K562 (cell line): ENCODE results near the gene IPP. TPM values are rescaled to one million over a fixed set of nuclear protein-coding genes. Genes with fewer than 3 reads are reported as not detected.

Source experiments
- CBX1 ChIP-seq: sonication (generic); IDR thresholded peaks from 2 replicates; pipeline ENCODE4 v1.6.1; 2016; ENCODE audit warnings: antibody characterized with exemption, low read depth, mild to moderate bottlenecking
- MAZ ChIP-seq, 2 experiments: fragments of 450-650 bp in 1 of 2; sonication (generic) in 1 of 2; formaldehyde crosslinking; IDR thresholded peaks in 1 of 2; conservative IDR thresholded peaks in 1 of 2; 2 replicates each; pipeline versions ENCODE4 v1.4.0 to v1.5.0; 2020; ENCODE audit warnings: mild to moderate bottlenecking in 1 of 2, missing genetic modification reagents in 1 of 2
- NFYB ChIP-seq: IDR thresholded peaks from 2 replicates; pipeline ENCODE4 v1.6.1; 2011; ENCODE audit warnings: mild to moderate bottlenecking, moderate library complexity; ENCODE audit not compliant: insufficient read length; ENCODE audit errors: extremely low read depth
- NR2C1 ChIP-seq, 2 experiments: fragments of 450-650 bp; IDR thresholded peaks; 2 replicates each; pipeline ENCODE4 v1.6.1; 2017; ENCODE audit warnings: mild to moderate bottlenecking in 2 of 2, antibody characterized with exemption in 1 of 2, inconsistent platforms in 1 of 2, missing compliant biosample characterization in 1 of 2, missing genetic modification characterization in 1 of 2
- SIX5 ChIP-seq, 2 experiments: IDR thresholded peaks; 2 replicates each; pipeline ENCODE4 v1.6.1; 2011; ENCODE audit warnings: low read length in 2 of 2, borderline replicate concordance in 1 of 2, low read depth in 1 of 2, mild to moderate bottlenecking in 1 of 2, moderate library complexity in 1 of 2; ENCODE audit not compliant: insufficient read depth in 1 of 2
- TCFL5 ChIP-seq: fragments of 250-450 bp; sonication (Bioruptor Pico); conservative IDR thresholded peaks from 2 replicates; pipeline ENCODE4 v1.6.1; 2021; ENCODE audit warnings: mild to moderate bottlenecking, moderate library complexity, matching md5 sums
- ZNF263 ChIP-seq: sonication (generic); formaldehyde crosslinking; IDR thresholded peaks from 2 replicates; pipeline ENCODE4 v1.8.0; 2022; ENCODE audit warnings: mild to moderate bottlenecking, missing genetic modification reagents, borderline replicate concordance
- polyA plus RNA-seq, 8 experiments: library from polyadenylated mRNA; depleted of rRNA in 4 of 8; stranded (reverse) in 5 of 8; unstranded in 3 of 8; fragments of >200 nt; fragmentation: Nextera tagmentation in 2 of 8; fragmentation: Illumina TruSeq in 1 of 8; extraction: Ambion mirVana in 2 of 8; extraction: Trizol in 1 of 8; gene quantifications; 2 replicates each; pipeline versions ENCODE4 v1.2.1 to v1.2.3, GENCODE V29; 2011 to 2014; ENCODE audit warnings: inconsistent platforms in 1 of 8, missing spikeins in 1 of 8
- total RNA-seq, 7 experiments: library from RNA; depleted of rRNA in 6 of 7; stranded (reverse); fragments of >200 nt in 6 of 7; fragmentation: Illumina TruSeq in 2 of 7; extraction: Trizol in 2 of 7; gene quantifications; 2 replicates each; pipeline versions ENCODE4 v1.2.1 to v1.2.3, GENCODE V29; 2011 to 2021; ENCODE audit warnings: low replicate concordance in 1 of 7
- TF ChIP-seq, protein P1 (sequence below): fragments of 450-650 bp; formaldehyde crosslinking; IDR thresholded peaks from 2 replicates; pipeline ENCODE4 v1.4.0; 2020; ENCODE audit warnings: mild to moderate bottlenecking, mixed read lengths
- TF ChIP-seq, protein P2 (sequence below): fragments of 250-450 bp; sonication (Bioruptor Pico); IDR thresholded peaks from 2 replicates; pipeline ENCODE4 v1.5.1; 2021; ENCODE audit warnings: mild to moderate bottlenecking
- TF ChIP-seq, protein P3 (sequence below): fragments of 250-450 bp; sonication (Bioruptor Pico); IDR thresholded peaks from 2 replicates; pipeline ENCODE4 v1.8.0; 2021; ENCODE audit warnings: moderate library complexity, mild to moderate bottlenecking, inconsistent platforms
- TF ChIP-seq, protein P4 (sequence below): sonication (generic); formaldehyde crosslinking; IDR thresholded peaks from 2 replicates; pipeline ENCODE4 v1.8.1; 2023; ENCODE audit warnings: mild to moderate bottlenecking, missing genetic modification reagents
- TF ChIP-seq, protein P5 (sequence below): sonication (generic); formaldehyde crosslinking; IDR thresholded peaks from 2 replicates; pipeline ENCODE4 v1.8.0; 2023; ENCODE audit warnings: missing genetic modification reagents, mild to moderate bottlenecking, borderline replicate concordance

Gene IPP
- total and polyA plus RNA-seq, 9 of the 15 experiments (the other 6 are each of a cell fraction or from before 2014, with no cell fraction given) = 6.9 to 15.1 (median 9.7) TPM

DNA sequence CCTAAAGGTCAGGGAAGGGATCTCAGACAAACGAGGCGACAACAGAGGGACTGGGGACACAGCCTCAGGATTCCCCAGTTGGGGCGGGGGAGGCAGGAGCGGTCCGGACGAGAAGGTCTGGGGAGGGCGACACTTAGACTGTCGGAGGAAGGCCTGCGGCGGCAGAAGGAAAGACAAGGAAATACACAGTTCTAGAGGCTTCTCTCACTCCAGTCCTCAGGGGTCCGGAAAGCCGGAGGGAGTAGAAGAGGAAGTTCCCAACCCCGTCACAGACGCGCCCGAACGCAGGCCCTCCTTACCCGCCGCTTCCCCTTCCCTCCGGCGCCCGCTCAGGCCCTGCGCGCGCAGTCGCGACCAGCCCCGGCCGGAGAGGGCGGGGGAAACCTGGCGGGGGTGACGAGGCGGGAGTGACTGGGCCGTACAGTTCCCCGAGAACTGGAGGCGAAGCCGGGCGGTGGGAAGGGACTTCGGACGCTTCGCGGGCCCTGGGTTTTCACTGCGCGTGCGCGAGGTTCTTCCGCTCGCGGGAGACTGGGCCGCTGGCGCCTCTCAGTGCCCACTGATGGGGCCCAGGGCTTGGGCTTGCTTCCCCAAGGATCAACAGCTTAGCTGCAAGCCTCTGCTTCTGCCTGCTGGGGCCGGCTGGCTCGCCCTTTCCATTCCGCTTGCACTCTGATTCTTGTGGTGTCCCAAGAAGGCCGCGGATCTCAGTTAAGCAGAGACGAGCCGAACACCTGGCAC is at the start of gene IPP (continued):
- TF ChIP-seq SIX5 (IDR thresholded peaks at IDR 0.05; ENCODE audit: borderline replicate concordance in 1 of 2, insufficient read depth in 1 of 2, low read depth in 1 of 2, low read length in 2 of 2) (no peak), ZNF263 (CRISPR knock-in tag) (peak; percentile 63; the same call in 1 of the 2 replicates), NR2C1 (IDR thresholded peaks at IDR 0.05) (0 out of 2 replicates have a peak, but pooled peaks have one; percentile 4), NR2C1 (tag; IDR thresholded peaks at IDR 0.05) (peak; percentile 53; the same call in 1 of the 2 replicates), NFYB (no peak), MAZ (CRISPR knock-in tag; conservative IDR thresholded peaks at IDR 0.05 in 1 of 2, IDR thresholded peaks at IDR 0.05 in 1 of 2) (peak; percentile 98), TCFL5 (CRISPR knock-in tag) (no peak), CBX1 (peak; percentile 85)
- TF ChIP-seq, protein P1, sequence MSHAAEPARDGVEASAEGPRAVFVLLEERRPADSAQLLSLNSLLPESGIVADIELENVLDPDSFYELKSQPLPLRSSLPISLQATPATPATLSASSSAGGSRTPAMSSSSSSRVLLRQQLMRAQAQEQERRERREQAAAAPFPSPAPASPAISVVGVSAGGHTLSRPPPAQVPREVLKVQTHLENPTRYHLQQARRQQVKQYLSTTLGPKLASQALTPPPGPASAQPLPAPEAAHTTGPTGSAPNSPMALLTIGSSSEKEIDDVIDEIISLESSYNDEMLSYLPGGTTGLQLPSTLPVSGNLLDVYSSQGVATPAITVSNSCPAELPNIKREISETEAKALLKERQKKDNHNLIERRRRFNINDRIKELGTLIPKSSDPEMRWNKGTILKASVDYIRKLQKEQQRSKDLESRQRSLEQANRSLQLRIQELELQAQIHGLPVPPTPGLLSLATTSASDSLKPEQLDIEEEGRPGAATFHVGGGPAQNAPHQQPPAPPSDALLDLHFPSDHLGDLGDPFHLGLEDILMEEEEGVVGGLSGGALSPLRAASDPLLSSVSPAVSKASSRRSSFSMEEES (CRISPR knock-in tag) = no peak
- TF ChIP-seq, protein P2, sequence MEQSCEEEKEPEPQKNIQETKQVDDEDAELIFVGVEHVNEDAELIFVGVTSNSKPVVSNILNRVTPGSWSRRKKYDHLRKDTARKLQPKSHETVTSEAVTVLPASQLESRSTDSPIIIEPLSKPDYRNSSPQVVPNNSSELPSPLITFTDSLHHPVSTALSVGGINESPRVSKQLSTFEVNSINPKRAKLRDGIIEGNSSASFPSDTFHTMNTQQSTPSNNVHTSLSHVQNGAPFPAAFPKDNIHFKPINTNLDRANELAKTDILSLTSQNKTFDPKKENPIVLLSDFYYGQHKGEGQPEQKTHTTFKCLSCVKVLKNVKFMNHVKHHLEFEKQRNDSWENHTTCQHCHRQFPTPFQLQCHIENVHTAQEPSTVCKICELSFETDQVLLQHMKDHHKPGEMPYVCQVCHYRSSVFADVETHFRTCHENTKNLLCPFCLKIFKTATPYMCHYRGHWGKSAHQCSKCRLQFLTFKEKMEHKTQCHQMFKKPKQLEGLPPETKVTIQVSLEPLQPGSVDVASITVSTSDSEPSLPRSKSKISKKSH = no peak
- TF ChIP-seq, protein P3, sequence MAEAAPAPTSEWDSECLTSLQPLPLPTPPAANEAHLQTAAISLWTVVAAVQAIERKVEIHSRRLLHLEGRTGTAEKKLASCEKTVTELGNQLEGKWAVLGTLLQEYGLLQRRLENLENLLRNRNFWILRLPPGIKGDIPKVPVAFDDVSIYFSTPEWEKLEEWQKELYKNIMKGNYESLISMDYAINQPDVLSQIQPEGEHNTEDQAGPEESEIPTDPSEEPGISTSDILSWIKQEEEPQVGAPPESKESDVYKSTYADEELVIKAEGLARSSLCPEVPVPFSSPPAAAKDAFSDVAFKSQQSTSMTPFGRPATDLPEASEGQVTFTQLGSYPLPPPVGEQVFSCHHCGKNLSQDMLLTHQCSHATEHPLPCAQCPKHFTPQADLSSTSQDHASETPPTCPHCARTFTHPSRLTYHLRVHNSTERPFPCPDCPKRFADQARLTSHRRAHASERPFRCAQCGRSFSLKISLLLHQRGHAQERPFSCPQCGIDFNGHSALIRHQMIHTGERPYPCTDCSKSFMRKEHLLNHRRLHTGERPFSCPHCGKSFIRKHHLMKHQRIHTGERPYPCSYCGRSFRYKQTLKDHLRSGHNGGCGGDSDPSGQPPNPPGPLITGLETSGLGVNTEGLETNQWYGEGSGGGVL = no peak
- TF ChIP-seq, protein P4, sequence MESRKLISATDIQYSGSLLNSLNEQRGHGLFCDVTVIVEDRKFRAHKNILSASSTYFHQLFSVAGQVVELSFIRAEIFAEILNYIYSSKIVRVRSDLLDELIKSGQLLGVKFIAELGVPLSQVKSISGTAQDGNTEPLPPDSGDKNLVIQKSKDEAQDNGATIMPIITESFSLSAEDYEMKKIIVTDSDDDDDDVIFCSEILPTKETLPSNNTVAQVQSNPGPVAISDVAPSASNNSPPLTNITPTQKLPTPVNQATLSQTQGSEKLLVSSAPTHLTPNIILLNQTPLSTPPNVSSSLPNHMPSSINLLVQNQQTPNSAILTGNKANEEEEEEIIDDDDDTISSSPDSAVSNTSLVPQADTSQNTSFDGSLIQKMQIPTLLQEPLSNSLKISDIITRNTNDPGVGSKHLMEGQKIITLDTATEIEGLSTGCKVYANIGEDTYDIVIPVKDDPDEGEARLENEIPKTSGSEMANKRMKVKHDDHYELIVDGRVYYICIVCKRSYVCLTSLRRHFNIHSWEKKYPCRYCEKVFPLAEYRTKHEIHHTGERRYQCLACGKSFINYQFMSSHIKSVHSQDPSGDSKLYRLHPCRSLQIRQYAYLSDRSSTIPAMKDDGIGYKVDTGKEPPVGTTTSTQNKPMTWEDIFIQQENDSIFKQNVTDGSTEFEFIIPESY (CRISPR knock-in tag) = peak; percentile 80
- TF ChIP-seq, protein P5, sequence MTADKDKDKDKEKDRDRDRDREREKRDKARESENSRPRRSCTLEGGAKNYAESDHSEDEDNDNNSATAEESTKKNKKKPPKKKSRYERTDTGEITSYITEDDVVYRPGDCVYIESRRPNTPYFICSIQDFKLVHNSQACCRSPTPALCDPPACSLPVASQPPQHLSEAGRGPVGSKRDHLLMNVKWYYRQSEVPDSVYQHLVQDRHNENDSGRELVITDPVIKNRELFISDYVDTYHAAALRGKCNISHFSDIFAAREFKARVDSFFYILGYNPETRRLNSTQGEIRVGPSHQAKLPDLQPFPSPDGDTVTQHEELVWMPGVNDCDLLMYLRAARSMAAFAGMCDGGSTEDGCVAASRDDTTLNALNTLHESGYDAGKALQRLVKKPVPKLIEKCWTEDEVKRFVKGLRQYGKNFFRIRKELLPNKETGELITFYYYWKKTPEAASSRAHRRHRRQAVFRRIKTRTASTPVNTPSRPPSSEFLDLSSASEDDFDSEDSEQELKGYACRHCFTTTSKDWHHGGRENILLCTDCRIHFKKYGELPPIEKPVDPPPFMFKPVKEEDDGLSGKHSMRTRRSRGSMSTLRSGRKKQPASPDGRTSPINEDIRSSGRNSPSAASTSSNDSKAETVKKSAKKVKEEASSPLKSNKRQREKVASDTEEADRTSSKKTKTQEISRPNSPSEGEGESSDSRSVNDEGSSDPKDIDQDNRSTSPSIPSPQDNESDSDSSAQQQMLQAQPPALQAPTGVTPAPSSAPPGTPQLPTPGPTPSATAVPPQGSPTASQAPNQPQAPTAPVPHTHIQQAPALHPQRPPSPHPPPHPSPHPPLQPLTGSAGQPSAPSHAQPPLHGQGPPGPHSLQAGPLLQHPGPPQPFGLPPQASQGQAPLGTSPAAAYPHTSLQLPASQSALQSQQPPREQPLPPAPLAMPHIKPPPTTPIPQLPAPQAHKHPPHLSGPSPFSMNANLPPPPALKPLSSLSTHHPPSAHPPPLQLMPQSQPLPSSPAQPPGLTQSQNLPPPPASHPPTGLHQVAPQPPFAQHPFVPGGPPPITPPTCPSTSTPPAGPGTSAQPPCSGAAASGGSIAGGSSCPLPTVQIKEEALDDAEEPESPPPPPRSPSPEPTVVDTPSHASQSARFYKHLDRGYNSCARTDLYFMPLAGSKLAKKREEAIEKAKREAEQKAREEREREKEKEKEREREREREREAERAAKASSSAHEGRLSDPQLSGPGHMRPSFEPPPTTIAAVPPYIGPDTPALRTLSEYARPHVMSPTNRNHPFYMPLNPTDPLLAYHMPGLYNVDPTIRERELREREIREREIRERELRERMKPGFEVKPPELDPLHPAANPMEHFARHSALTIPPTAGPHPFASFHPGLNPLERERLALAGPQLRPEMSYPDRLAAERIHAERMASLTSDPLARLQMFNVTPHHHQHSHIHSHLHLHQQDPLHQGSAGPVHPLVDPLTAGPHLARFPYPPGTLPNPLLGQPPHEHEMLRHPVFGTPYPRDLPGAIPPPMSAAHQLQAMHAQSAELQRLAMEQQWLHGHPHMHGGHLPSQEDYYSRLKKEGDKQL (CRISPR knock-in tag) = no peak
